Measurements from ENCODE around the gene KLHL1.

Gene KLHL1

GRCh38 chr13:70042193-70042592 lies 66.1 kb downstream of the KLHL1 start:
- no peak overlapping the region for H4K12ac ChIP-seq (ENCODE audit: low read depth, low read length)
- DNase-seq = peak; percentile 29 to 80
- H3K27me3 ChIP-seq (ENCODE audit: insufficient read depth, low read length) = no peaks in the 10 kb centered on the region
- H2BK120ac ChIP-seq (ENCODE audit: insufficient read depth, low read length, poor library complexity) = no peak overlapping the region
- H4K91ac ChIP-seq (ENCODE audit: low read depth, low read length) = no peak overlapping the region
- H2AFZ ChIP-seq (ENCODE audit: insufficient read depth, low read length, poor library complexity) = no peak overlapping the region
- no peak overlapping the region for H3K23ac ChIP-seq (ENCODE audit: low read length)
- no peak overlapping the region for H3K14ac ChIP-seq (ENCODE audit: low read length)
- no peak overlapping the region for H2AK5ac ChIP-seq (ENCODE audit: low read length)
- H3K27ac ChIP-seq (ENCODE audit: low read depth, low read length) = no peak overlapping the region
- no peaks in the 10 kb centered on the region for H3K79me1 ChIP-seq (ENCODE audit: low read length)
- no peaks in the 10 kb centered on the region for H3K36me3 ChIP-seq (ENCODE audit: control insufficient read depth in 1 of 2, insufficient read depth in 2 of 2, low read length in 2 of 2)
- no peaks in the 10 kb centered on the region for H3K4me1 ChIP-seq (ENCODE audit: control insufficient read depth in 1 of 2, insufficient read depth in 2 of 2, low read length in 2 of 2)
- no peak overlapping the region for H2BK12ac ChIP-seq (ENCODE audit: low read length)
- H3K9ac ChIP-seq (ENCODE audit: low read length) = no peak overlapping the region
- no peak overlapping the region for H3K18ac ChIP-seq (ENCODE audit: low read length)
- H2BK5ac ChIP-seq (ENCODE audit: low read depth, low read length, poor library complexity) = no peak overlapping the region
- H3K4me2 ChIP-seq (ENCODE audit: low read length) = no peak overlapping the region
- no peak overlapping the region for H3K4me3 ChIP-seq (ENCODE audit: low read depth, low read length)
- H3K4ac ChIP-seq (ENCODE audit: low read depth, low read length) = no peak overlapping the region
- H3K79me2 ChIP-seq (ENCODE audit: control insufficient read depth, insufficient read depth, low read length, poor library complexity) = no peaks in the 10 kb centered on the region
- H4K8ac ChIP-seq (ENCODE audit: low read depth, low read length) = no peak overlapping the region
- no peaks in the 10 kb centered on the region for H3K9me3 ChIP-seq (ENCODE audit: insufficient read depth, low read depth, low read length)
- no CpG with 5 or more reads among the region's 4 CpGs for WGBS (ENCODE audit: extremely low coverage, insufficient coverage, insufficient read length)

GRCh38 chr13:70034286-70034685 lies 74.0 kb downstream of the KLHL1 start:
- Histone ChIP-seq H3K4me2 (ENCODE audit: low read length) (no peak overlapping the region), H4K91ac (ENCODE audit: low read depth, low read length) (no peak overlapping the region), H3K36me3 (ENCODE audit: control insufficient read depth in 1 of 2, insufficient read depth in 2 of 2, low read length in 2 of 2) (no peaks in the 10 kb centered on the region), H2AFZ (ENCODE audit: insufficient read depth, low read length, poor library complexity) (no peak overlapping the region), H2AK5ac (ENCODE audit: low read length) (no peak overlapping the region), H3K79me2 (ENCODE audit: control insufficient read depth, insufficient read depth, low read length, poor library complexity) (no peaks in the 10 kb centered on the region), H3K4me1 (ENCODE audit: control insufficient read depth in 1 of 2, insufficient read depth in 2 of 2, low read length in 2 of 2) (no peaks in the 10 kb centered on the region), H3K27me3 (ENCODE audit: insufficient read depth, low read length) (no peaks in the 10 kb centered on the region), H3K4ac (ENCODE audit: low read depth, low read length) (no peak overlapping the region), H3K27ac (ENCODE audit: low read depth, low read length) (no peak overlapping the region), H3K4me3 (ENCODE audit: low read depth, low read length) (no peak overlapping the region), H4K8ac (ENCODE audit: low read depth, low read length) (no peak overlapping the region), H2BK120ac (ENCODE audit: insufficient read depth, low read length, poor library complexity) (no peak overlapping the region), H3K9ac (ENCODE audit: low read length) (no peak overlapping the region), H3K9me3 (ENCODE audit: insufficient read depth, low read depth, low read length) (no peaks in the 10 kb centered on the region), H3K23ac (ENCODE audit: low read length) (no peak overlapping the region), H2BK12ac (ENCODE audit: low read length) (no peak overlapping the region), H4K12ac (ENCODE audit: low read depth, low read length) (no peak overlapping the region), H3K14ac (ENCODE audit: low read length) (no peak overlapping the region), H3K18ac (ENCODE audit: low read length) (no peak overlapping the region), H2BK5ac (ENCODE audit: low read depth, low read length, poor library complexity) (no peak overlapping the region), H3K79me1 (ENCODE audit: low read length) (no peaks in the 10 kb centered on the region)
- DNase-seq = peak; percentile 2 to 64

DNA sequence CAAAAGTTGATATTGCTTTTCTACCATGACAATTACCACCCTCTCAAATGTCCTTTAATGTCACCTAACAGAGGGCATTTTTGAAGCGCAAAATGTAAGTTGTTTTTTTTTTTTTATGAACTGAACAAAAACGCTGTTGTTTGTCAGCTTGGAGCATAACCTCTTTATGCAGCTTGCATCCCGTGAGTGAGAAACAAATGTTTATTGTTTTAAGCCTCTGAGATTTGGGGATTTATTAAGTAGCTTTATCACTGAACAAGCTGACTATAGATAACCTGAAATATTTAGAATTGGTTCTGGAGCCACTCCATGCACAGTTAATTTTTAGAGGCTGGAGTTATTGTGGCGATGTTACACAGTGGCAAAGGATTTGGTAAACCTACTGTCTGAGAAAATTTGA lies 80.7 kb downstream of the KLHL1 start:
- Histone ChIP-seq H3K18ac (ENCODE audit: low read length) (no peak overlapping the region), H3K4me1 (ENCODE audit: control insufficient read depth in 1 of 2, insufficient read depth in 2 of 2, low read length in 2 of 2) (no peaks in the 10 kb centered on the region), H3K4me3 (ENCODE audit: low read depth, low read length) (no peak overlapping the region), H3K4ac (ENCODE audit: low read depth, low read length) (no peak overlapping the region), H3K27me3 (ENCODE audit: insufficient read depth, low read length) (no peaks in the 10 kb centered on the region), H3K36me3 (ENCODE audit: control insufficient read depth in 1 of 2, insufficient read depth in 2 of 2, low read length in 2 of 2) (no peaks in the 10 kb centered on the region), H3K23ac (ENCODE audit: low read length) (no peak overlapping the region), H4K8ac (ENCODE audit: low read depth, low read length) (no peak overlapping the region), H3K4me2 (ENCODE audit: low read length) (no peak overlapping the region), H3K14ac (ENCODE audit: low read length) (no peak overlapping the region), H2BK5ac (ENCODE audit: low read depth, low read length, poor library complexity) (no peak overlapping the region), H3K79me2 (ENCODE audit: control insufficient read depth, insufficient read depth, low read length, poor library complexity) (no peaks in the 10 kb centered on the region), H2AK5ac (ENCODE audit: low read length) (no peak overlapping the region), H4K91ac (ENCODE audit: low read depth, low read length) (no peak overlapping the region), H4K12ac (ENCODE audit: low read depth, low read length) (no peak overlapping the region), H3K9ac (ENCODE audit: low read length) (no peak overlapping the region), H3K9me3 (ENCODE audit: insufficient read depth, low read depth, low read length) (no peaks in the 10 kb centered on the region), H2AFZ (ENCODE audit: insufficient read depth, low read length, poor library complexity) (no peak overlapping the region), H3K79me1 (ENCODE audit: low read length) (no peaks in the 10 kb centered on the region), H2BK120ac (ENCODE audit: insufficient read depth, low read length, poor library complexity) (no peak overlapping the region), H3K27ac (ENCODE audit: low read depth, low read length) (no peak overlapping the region), H2BK12ac (ENCODE audit: low read length) (no peak overlapping the region)
- WGBS (ENCODE audit: extremely low coverage, insufficient coverage, insufficient read length) = no CpG with 5 or more reads among the region's 4 CpGs
- no peak for DNase-seq

DNA sequence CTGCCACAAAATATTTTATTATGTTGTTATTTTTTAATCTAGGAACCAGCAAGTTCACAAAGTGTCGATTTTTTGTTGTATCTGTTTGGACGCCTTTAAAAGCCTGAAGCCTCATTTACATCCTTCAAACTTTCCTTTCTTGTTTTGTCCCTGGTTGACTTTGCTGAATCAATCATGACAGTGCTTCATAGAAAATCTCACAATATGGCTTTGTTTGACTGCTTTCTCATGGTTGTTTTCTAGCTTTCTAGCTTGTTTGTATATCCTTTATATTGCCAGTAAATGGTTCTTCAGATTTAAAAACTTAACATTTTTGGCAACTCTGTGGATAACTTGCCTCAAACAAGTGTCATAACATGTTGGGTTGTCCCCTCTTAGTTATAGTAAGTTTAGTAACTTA lies 84.7 kb downstream of the KLHL1 start:
- H4K8ac ChIP-seq (ENCODE audit: low read depth, low read length) = no peak overlapping the region
- no peak overlapping the region for H3K18ac ChIP-seq (ENCODE audit: low read length)
- H3K4me1 ChIP-seq (ENCODE audit: control insufficient read depth in 1 of 2, insufficient read depth in 2 of 2, low read length in 2 of 2) = no peaks in the 10 kb centered on the region
- no peak overlapping the region for H2AFZ ChIP-seq (ENCODE audit: insufficient read depth, low read length, poor library complexity)
- H2BK5ac ChIP-seq (ENCODE audit: low read depth, low read length, poor library complexity) = no peak overlapping the region
- WGBS (ENCODE audit: extremely low coverage, insufficient coverage, insufficient read length) = no CpG with 5 or more reads among the region's 2 CpGs
- no peaks in the 10 kb centered on the region for H3K9me3 ChIP-seq (ENCODE audit: insufficient read depth, low read depth, low read length)
- H3K23ac ChIP-seq (ENCODE audit: low read length) = no peak overlapping the region
- no peaks in the 10 kb centered on the region for H3K36me3 ChIP-seq (ENCODE audit: control insufficient read depth in 1 of 2, insufficient read depth in 2 of 2, low read length in 2 of 2)
- no peak for DNase-seq
- H2BK120ac ChIP-seq (ENCODE audit: insufficient read depth, low read length, poor library complexity) = no peak overlapping the region
- no peaks in the 10 kb centered on the region for H3K79me1 ChIP-seq (ENCODE audit: low read length)
- no peak overlapping the region for H3K9ac ChIP-seq (ENCODE audit: low read length)
- H3K4ac ChIP-seq (ENCODE audit: low read depth, low read length) = no peak overlapping the region
- H4K91ac ChIP-seq (ENCODE audit: low read depth, low read length) = no peak overlapping the region
- H4K12ac ChIP-seq (ENCODE audit: low read depth, low read length) = no peak overlapping the region
- no peak overlapping the region for H3K27ac ChIP-seq (ENCODE audit: low read depth, low read length)
- no peak overlapping the region for H2AK5ac ChIP-seq (ENCODE audit: low read length)
- H3K4me3 ChIP-seq (ENCODE audit: low read depth, low read length) = no peak overlapping the region
- no peaks in the 10 kb centered on the region for H3K27me3 ChIP-seq (ENCODE audit: insufficient read depth, low read length)
- no peak overlapping the region for H3K4me2 ChIP-seq (ENCODE audit: low read length)
- no peaks in the 10 kb centered on the region for H3K79me2 ChIP-seq (ENCODE audit: control insufficient read depth, insufficient read depth, low read length, poor library complexity)
- H3K14ac ChIP-seq (ENCODE audit: low read length) = no peak overlapping the region
- no peak overlapping the region for H2BK12ac ChIP-seq (ENCODE audit: low read length)

Measured in trophoblast cell (in vitro differentiated cells and primary cell).